Inferior parietal cortex (tissue), 1 donor: Measurements from ENCODE around the gene DNPH1.

Experiments
- DNase-seq: peaks from one replicate; pipeline ENCODE4 v3.0.0-alpha.2; 2016; ENCODE audit errors: extremely low spot score

The DNPH1 gene

DNA sequence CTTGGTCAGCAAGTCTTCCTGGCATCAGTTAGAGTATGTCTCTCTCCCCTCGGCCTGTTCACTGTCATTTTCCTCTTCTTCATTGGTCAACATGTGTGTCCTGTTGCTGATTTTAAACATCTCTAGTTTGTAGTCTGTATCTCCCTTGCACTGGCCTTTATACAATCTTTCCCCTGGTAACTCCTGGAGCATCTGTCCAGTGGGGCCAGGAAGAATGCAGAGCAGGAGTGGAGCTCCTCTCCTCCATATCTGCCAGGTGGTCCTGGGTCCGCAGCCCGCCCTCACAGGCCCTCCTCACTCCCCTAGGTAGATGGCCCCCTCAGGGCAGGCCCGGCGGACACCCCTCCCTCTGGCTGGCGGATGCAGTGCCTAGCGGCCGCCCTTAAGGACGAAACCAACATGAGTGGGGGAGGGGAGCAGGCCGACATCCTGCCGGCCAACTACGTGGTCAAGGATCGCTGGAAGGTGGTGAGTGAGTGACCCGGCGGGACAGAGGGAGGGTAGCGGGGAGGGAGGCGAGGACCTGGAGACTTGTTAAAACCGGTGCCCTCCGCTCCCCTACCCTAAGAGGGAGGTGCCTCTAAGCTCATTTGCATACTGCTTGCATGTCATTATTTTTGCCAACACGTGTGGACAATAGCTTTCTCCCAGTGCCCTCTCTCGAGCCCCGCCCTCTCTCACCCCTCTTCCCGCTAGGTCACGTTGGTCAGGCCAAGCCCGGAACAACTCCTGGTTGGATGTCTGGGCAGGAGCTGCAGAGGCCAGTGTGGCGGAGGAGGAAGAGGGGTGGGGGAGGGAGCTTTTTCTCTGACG lies 17.2 kb upstream of the DNPH1 start:
- peak; percentile 64 for DNase-seq

DNA sequence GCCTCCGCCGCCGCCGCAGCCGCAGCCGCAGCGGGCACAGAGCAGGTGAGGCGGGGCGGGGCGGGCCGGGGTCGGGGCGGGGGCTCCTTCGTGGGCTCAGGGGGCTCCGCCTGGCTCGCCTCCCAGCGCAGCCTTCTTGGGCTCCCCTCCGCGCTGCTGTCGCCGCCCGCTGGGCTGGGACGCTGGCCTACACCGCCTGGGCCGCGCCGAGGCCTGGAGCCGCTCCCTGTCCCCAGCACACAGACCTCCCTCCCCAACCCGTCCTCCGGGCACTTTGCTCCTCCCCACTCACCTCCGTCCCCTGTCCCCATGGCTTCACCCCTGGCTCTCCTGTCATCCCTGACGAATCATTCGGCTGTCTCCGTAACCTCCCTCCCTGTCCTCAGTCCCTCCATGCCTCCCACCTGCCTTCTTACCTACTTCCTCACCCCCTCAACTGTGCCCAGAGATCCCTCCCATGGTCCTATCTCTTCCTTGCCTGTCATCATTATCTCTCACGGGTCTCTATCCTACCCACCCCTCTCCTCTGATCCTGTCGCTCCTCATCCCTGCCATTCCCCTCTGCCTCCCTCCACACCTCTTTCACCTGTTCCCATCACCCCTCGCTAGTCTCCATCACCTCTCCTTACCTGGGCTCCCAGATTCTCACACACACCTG lies 14.5 kb upstream of the DNPH1 start:
- no peak for DNase-seq

DNA sequence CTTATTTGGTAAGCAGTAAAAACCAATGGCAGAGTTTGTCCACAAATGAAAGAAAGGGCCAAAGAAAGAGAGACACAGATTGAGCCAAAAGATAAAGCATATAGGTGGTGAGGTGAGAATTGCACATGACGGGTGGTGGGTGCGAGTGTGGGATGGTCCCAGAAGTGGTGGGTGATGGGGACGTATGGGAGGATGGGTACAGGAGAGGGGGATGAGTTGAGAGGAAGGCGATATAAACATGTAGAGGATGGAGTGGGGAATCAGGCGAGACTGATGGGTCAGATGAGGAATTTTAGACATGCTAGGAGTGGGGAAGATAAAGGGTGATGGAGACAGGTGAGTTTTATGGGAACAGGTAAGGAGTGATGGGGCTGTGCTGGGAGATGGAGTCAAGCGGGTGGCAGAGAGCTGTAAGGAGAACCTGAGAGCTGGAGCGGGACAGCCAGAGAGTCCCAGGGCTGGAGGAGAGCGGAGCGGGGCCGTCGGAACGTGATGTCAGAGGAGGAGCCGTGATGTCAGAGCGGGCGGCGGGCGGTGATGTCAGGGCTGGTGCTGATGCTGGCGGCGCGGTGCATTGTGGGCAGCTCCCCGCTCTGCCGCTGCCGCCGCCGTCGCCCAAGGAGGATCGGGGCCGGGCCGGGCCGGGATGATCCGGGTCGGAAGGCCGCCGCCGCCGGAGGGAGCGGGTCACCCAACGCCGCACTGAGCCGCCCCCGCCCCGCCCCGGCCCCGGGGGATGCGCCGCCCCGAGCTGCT lies 13.8 kb upstream of the DNPH1 start, which contains the start of gene TTBK1:
TTBK1 (plus strand) TSS at position 574 of the 756 bp plus-strand sequence. CDS start 3,180 bp downstream, outside the sequence.
- no peak for DNase-seq

DNA sequence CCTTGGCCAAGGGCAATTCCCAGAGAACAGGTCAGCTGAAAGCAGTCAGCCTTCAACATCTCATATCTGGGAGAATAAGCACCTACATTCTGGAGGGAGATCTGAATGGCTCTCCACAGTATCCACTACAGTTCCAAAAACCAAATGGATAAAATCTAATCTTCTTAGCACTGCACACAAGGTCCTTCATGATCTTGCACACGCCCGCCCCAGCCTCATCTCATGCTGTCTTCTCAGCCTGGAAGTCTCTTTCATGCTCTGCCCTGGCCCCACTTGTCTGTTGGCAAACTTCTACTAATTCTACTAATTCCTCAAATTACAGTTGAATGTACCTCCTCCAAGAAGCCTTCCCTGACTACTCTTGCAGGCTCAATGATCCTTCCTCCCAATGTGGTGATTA lies 12.2 kb upstream of the DNPH1 start:
- no peak for DNase-seq

DNA sequence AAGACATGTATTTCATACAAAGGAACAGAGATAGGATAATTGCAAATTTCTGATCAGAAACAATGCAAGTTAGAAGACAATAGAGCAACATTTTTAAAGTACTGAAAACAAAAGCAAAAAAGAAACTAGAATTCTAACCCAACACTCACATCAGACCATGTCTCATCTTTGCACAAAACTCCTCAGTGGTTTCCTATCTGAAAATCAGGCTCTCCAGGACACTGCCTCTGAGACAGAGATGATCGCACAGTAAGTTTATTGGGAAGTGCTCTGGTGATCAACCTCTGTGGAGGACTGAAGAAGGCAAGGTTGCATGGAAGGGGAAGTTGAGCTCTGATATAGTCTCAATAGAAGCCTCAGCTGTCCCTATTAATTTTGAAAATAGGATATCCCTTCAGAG lies 11.7 kb upstream of the DNPH1 start:
- no peak for DNase-seq

DNA sequence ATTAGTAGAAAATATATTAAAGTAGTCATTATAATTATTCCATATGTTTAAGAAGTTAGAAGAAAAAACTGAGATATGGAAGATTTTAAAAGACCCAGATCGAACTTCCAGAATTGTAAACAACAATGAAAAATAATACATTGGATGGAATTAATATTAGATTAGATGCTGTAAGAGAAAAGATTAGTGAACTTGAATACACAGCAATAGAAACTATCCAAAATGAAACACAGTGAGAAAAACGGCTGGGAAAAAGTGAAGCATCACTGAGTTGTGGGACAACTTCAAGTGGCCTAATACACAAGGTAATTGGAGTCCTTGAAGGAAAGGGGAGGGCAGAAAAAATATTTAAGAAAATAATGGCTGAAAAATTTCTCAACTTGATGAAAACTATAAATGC lies 9.8 kb upstream of the DNPH1 start:
- no peak for DNase-seq

DNA sequence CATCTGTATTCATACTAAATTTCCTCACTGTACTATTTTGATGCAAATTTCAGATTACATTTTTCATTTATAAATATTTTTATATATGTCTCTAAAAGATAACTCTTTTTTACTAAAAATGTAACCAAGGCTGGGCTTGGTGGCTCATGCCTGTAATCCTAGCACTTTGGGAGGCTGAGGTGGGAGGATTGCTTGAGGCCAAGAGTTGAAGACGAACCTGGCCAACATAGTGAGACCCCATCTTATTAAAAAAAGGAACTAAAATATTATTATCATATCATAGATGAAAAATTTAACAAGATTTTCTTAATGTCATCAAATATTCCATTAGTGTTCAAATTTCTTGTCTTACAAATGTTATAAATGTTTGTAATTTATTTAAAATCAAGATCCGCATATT lies 6.6 kb upstream of the DNPH1 start:
- no peak for DNase-seq

DNA sequence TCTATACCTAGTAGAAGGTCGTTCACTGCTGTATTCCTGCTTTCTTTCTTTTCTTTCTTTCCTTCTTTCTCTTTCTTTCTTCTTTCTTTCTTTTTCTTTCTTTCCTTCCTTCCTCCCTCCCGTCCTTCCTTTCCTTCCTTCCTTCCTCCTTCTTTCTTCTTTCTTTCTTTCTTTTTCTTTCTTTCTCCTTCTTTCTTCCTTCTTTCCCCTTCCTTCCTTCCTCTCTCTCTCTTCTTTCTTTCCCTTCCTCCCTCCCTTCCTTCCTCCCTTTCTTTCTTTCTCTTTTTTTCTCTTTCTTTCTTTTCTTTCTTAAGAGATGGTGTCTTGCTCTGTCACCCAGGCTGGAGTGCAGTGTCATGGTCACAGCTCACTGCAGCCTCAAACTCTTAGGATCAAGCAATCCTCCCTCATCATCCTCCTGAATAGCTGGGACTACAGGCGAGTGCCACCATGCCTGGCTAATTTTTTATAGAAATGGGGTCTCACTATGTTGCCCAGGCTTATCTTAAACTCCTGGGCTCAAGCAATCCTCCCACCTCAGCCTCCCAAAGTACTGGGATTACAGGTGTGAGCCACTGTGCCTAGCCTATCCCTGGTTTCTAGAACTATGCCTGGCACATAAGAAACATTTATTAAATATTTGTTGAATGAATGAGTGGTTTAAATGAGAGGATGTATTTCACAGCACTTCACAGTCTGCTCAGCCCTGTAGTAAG lies 2.6 kb upstream of the DNPH1 start:
- no peak for DNase-seq

DNA sequence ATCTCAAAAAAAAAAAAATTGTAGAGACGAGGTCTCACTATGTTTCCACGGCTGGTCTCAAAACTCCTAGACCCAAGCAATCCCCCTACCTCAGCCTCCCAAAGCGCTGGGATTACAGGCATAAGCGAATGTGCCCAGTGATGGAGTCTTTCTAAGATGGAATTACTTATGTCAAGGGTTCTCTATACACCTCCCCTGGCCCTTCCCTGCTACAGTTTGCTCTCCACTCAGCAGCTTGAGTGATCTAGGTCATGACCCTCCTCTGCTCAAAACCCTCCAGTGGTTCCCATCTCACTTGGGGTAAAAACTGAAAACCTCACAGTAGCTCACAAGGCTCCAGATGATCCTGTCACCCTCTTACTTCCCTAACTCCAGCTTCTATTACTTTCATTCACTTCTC lies 1.8 kb upstream of the DNPH1 start:
- DNase-seq = no peak

DNA sequence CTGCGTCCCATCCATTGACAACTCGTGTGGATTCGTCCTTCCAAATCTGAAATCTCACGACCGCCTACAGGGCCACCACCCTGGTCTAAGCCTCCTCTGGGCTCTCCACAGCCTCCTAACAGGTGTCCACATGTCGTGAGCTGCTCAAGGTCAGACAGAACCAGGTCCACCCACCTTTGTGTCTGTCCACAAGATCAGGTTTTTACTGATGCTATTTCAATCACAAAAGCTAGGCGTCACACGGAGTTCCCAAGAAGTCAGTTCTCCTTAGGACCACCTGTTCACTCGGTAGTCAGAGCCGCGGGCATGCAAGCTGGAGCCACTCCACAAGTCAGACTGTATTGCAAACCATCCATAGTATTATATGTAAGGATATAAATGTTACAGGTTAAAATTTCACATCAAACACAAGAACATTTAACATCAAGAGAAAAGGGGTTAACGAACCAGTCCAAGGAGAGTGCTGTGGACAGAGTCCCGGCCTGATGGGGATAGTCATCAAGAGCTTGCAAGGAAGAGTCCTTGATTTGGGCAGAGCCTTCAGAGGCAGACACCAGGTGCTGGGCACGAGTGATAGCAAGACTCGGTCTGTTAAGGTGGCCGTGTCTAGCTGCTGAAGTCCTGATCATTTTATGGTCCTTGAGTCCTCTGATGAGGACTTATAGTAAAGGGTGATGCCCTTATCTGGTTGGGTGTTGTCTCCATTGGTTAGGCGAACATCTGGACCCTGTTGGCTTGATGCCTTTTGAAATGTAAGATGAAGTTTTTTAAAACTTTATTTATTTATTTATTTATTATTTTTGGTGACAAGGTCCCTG lies 731 bp upstream of the DNPH1 start:
- no peak for DNase-seq

DNA sequence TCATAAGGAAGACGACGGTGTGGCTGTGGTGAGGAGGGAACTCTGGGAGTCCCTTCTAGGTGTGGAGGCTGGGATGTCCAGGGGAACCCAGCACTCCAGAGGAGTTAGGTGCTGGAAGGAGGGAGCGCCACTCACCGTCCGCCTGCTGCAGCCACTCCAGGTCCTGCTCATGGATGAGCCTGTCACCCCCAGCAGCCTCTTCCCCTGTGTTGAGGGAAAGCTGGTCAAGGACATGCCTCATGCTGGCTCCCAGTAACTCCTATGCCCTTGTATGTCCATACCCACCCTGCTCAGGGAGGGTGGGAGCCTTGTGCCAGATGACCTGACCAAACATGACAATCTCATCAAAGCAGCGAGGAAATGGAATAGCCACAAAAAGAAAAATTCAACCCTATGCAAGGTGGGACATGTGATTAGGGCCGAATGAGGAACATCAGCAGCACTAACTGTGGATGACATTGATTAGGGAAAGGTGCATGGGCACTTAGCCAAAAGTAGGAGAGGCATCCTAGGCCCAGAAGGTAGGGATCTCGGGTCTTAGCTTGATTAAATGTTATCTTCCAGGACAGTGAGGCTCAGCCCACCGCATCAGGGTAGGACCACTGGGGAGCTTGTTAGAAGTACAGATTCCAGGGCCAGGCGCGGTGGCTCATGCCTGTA lies 3.0 kb downstream of the DNPH1 start:
- DNase-seq = no peak

DNA sequence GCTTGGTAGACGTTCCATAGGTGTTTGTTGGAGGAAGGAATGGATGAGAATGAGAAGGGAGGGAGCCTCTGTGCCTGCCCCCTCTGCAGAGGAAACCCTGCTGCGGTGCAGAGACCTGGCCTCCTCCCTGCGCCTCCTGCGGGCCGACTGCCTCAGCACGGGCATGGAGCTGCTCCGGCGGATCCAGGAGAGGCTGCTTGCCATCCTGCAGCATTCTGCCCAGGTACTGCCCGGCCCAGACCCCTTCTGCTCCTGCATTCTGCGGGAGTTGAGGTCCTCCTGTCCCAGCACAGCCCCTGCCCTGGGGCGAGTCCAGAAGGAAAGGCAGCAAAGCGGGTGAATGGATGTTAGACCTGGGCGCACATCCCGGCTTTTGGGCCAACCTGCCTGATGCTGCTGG lies 6.1 kb downstream of the DNPH1 start:
- DNase-seq = no peak

DNA sequence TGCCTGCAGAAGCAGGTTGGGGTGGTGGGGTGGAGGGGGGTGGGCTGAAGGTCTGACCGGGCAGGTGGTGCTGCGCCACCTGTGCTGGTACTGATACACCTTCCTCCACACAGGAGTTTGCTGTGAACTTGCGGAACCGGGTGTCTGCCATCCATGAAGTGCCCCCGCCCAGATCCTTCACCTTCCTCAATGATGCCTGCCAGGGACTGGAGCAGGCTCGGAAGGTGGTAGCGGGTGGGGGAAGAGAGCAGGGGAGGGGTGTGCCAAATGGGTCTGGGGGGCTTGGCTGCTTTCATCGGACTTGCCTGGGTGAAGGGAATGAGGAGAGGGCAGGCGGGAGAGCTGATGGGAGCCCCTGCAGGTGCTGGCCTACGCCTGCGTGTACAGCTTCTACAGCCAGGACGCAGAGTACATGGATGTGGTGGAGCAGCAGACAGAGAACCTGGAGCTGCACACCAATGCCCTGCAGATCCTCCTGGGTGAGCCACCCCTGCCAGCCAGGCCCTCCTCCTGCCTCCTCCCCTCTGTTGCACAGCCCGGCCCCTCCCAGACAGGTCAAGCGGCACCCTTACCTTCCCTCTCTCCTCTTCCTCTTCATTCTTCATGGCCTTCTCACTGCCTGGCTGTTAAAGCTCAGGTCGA lies 6.7 kb downstream of the DNPH1 start:
- DNase-seq = no peak

DNA sequence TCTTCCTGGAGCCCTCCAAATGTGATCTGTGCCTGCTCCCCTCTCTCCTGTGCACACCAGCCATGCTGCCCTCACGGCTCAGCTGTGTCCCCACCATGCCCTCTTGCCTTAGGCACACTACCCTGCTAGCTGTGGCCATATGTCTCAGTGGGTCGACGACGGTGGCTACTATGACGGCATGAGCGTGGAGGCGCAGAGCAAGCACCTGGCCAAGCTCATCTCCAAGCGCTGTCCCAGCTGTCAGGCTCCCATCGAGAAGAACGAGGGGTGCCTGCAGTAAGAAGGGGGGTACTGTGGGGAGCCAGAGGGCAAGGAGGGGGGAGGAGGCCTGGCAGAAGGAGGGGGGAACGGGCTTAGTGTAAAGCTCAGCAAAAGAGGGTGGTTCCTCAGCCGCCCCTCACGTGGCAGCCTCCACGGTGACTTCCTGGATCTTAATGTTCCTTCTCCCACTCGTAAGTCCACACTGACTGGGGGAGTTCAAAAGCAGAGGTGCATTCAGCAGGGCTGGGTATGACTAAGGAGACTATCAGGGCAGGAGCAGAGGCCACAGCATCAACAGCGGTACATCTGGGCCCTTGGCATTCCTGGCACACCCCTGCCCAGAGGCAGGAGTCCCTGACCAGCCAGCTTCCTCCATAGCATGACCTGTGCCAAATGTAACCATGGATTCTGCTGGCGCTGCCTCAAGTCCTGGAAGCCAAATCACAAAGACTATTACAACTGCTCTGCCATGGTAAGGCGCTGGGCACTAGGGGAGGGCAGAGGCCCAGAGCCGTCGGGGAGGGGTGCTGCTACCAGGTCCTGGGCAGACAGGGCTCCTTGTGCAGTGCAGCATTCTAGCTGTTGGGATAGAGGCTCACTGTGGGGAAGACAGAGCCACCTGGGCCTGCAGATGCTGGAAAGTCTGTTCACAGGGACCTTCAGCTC lies 8.0 kb downstream of the DNPH1 start:
- no peak for DNase-seq

DNA sequence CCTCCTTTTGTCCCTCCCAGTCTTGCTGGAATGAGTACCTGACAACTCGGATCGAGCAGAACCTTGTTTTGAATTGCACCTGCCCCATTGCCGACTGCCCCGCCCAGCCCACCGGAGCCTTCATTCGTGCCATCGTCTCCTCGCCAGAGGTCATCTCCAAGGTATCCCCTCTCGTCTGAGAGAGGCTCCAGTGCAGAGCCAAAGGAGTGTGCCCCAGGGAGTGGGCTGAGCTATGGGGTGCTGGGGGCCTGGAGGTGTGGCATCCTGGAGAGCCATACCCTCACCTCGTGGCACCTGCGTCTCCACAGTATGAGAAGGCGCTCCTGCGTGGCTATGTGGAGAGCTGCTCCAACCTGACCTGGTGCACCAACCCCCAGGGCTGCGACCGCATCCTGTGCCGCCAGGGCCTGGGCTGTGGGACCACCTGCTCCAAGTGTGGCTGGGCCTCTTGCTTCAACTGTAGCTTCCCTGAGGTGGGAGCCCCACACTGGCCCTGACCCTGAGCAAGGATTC lies 8.8 kb downstream of the DNPH1 start:
- no peak for DNase-seq

DNA sequence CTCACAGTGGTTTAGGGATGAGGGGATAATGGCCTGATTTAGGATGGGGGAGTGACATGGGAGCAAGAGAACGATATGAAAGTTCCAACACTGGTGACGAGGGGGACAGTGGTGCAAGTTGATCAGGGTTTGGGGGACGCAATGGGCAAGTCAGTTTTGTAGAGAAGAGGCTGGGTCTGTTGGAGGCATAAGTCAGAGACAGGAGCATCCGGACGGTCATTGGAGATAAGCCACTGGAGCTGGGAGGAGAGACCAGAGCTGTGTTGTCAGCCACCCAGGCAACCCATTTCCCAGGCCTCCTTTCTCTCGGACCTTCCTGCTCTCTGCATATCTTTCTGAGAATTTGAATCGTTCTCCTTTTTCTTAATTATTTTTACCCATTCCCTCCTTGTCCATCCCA lies 9.5 kb downstream of the DNPH1 start:
- no peak for DNase-seq

DNA sequence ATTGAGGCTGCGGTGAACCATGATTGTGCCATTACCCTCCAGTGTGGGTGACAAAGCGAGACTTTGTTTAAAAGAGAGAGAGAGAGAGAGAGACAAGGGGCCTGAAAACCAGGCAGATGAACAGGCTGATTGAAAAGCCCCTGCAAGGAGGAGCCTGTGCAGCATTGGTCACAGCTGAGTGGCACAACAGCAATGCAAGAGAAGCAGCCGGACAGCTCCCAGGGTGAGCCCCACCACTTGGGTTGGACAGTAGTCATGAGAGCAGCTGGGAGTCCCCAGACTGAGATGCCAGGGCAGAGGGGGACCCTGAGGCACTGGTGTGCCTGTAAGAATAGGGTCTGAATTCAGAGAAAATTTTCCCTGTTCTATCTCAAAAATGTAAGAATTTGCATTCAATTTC lies 10.2 kb downstream of the DNPH1 start:
- DNase-seq = no peak

DNA sequence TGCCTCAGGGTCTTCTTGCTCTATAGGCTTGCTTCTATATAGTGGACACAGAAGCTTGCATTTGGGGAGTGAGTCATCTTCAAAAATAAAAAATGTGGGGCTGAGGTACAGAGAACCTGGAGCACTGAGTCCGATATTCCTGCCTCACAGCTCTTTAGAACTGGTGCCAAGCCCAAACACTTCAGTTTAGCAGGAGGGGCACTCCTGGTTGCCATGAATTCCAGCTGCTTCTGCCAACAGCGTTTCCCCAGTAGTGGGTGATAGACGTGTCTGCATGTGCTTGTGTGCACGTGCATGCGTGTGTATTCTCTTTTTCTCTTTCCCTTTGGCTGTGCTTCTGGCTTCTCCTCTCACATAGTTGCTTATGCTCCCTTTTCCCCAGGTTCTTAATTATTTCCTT lies 11.9 kb downstream of the DNPH1 start:
- no peak for DNase-seq

DNA sequence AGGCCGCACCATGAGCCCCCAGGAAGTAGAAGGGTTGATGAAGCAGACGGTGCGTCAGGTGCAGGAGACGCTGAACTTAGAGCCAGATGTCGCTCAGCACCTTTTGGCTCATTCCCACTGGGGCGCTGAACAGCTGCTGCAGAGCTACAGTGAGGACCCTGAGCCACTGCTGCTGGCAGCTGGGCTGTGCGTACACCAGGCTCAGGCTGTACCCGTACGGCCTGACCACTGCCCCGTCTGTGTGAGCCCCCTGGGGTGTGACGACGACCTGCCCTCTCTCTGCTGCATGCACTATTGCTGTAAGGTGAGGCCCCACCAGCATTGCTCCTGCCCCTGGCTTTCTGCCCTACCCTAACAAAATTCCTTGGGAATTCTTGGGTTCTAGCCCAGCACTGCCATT lies 13.1 kb downstream of the DNPH1 start:
- no peak for DNase-seq
